ENCODE measurements around the gene GOLGA2. TPM values are rescaled to one million over a fixed set of nuclear protein-coding genes. Genes with fewer than 3 reads are reported as not detected.

GOLGA2 gene, protein sequence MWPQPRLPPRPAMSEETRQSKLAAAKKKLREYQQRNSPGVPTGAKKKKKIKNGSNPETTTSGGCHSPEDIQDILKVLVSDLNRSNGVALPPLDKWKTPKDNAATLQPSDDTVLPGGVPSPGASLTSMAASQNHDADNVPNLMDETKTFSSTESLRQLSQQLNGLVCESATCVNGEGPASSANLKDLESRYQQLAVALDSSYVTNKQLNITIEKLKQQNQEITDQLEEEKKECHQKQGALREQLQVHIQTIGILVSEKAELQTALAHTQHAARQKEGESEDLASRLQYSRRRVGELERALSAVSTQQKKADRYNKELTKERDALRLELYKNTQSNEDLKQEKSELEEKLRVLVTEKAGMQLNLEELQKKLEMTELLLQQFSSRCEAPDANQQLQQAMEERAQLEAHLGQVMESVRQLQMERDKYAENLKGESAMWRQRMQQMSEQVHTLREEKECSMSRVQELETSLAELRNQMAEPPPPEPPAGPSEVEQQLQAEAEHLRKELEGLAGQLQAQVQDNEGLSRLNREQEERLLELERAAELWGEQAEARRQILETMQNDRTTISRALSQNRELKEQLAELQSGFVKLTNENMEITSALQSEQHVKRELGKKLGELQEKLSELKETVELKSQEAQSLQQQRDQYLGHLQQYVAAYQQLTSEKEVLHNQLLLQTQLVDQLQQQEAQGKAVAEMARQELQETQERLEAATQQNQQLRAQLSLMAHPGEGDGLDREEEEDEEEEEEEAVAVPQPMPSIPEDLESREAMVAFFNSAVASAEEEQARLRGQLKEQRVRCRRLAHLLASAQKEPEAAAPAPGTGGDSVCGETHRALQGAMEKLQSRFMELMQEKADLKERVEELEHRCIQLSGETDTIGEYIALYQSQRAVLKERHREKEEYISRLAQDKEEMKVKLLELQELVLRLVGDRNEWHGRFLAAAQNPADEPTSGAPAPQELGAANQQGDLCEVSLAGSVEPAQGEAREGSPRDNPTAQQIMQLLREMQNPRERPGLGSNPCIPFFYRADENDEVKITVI
- total RNA-seq: 69.9 and 75.8 TPM in 2 replicates

- Histone ChIP-seq H3K4me3 (ENCODE audit: low read depth, low read length) (peak within 1 kb of the TSS; percentile 79), H3K27me3 (ENCODE audit: control insufficient read depth, insufficient read depth, low read length) (no peaks in the 10 kb centered on the region), H3K36me3 (ENCODE audit: control insufficient read depth, insufficient read depth, low read length) (peaks cover 1% of the 10 kb centered on the region)
- no peak for DNase-seq (ENCODE audit: low read depth)
- no peak for TF ChIP-seq CTCF (IDR thresholded peaks at IDR 0.05; ENCODE audit: insufficient read depth, low read length, poor library complexity, severe bottlenecking)
Measured at GRCh38 chr9:128275198-128276007, at the start of gene GOLGA2. Gene GOLGA2 (minus strand): TSS chr9:128276007. CDS start chr9:128275976, 31 bp downstream.

DNA sequence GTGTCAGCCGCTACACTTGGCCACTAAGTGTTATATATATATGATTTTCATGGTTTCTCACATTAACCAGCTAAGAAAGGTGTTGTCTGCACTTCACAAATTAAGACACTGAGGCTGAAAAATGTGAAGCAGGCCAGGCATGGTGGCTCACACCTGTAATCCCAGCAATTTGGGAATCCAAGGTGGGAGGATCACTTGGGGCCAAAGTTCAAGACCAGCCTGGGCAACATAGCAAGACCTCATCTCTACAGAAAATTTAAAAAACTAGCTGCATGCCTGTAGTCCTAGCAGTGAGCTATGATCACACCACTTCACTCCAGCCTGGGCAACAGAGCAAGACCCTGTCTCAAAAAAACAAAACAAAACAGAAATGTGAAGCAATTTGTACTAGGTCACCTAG, 48.6 kb upstream of the GOLGA2 start:
- H3K36me3 ChIP-seq (ENCODE audit: control insufficient read depth, insufficient read depth, low read length): no peaks in the 10 kb centered on the region
- DNase-seq (ENCODE audit: low read depth): no peak
- no peak for TF ChIP-seq CTCF (IDR thresholded peaks at IDR 0.05; ENCODE audit: insufficient read depth, low read length, poor library complexity, severe bottlenecking)
- H3K4me3 ChIP-seq (ENCODE audit: low read depth, low read length): no peak overlapping the region
- no peaks in the 10 kb centered on the region for H3K27me3 ChIP-seq (ENCODE audit: control insufficient read depth, insufficient read depth, low read length)

- no peak for TF ChIP-seq CTCF (IDR thresholded peaks at IDR 0.05; ENCODE audit: insufficient read depth, low read length, poor library complexity, severe bottlenecking)
- Histone ChIP-seq H3K36me3 (ENCODE audit: control insufficient read depth, insufficient read depth, low read length) (no peaks in the 10 kb centered on the region), H3K4me3 (ENCODE audit: low read depth, low read length) (peak overlapping the region; percentile 85), H3K27me3 (ENCODE audit: control insufficient read depth, insufficient read depth, low read length) (no peaks in the 10 kb centered on the region)
- DNase-seq (ENCODE audit: low read depth): no peak
Measured at GRCh38 chr9:128323791-128324190, 48.0 kb upstream of the GOLGA2 start.

DNA sequence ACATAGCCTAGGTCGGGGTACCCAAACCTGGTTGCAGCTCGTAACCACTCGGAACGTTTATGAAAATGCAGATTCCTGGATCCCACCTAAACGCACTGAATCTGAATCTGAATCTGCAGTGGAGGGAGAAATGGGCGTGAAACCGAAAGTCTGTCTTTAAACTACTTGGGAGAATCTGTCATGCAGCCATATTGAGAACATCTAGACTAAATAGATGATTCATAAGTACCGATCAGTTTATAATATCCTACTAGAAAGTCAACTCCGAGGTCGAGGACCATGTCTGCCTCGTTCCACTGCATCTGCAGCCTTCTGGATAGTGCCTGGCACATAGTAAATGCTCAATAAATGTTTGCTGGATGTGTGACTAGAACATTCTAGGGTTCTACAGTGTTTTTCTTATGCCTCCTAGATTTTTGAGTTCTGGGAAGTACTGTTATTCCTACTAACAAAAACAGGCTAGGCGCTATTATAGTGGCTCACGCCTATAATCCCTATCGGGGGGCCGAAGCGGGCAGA, 47.5 kb upstream of the GOLGA2 start:
- Histone ChIP-seq H3K4me3 (ENCODE audit: low read depth, low read length) (peak overlapping the region; percentile 85), H3K27me3 (ENCODE audit: control insufficient read depth, insufficient read depth, low read length) (no peaks in the 10 kb centered on the region), H3K36me3 (ENCODE audit: control insufficient read depth, insufficient read depth, low read length) (no peaks in the 10 kb centered on the region)
- DNase-seq (ENCODE audit: low read depth): no peak
- TF ChIP-seq CTCF (IDR thresholded peaks at IDR 0.05; ENCODE audit: insufficient read depth, low read length, poor library complexity, severe bottlenecking): no peak
